Fibroblast of lung (primary cell): ENCODE data around the gene GRIK4.

Source experiments
- CTCF ChIP-seq, 2 donors: IDR thresholded peaks in 1 of 2; conservative IDR thresholded peaks in 1 of 2; 1 replicate in 1 of 2; 2 replicates in 1 of 2; pipeline ENCODE4 v1.5.1; 2011 to 2012; ENCODE audit warnings: low read length in 2 of 2, control low read depth in 1 of 2, inconsistent platforms in 1 of 2, low read depth in 1 of 2, mild to moderate bottlenecking in 1 of 2
- EZH2 ChIP-seq: IDR thresholded peaks from 2 replicates; pipeline ENCODE4 v1.5.1; 2012; ENCODE audit warnings: low read length, control low read depth, mild to moderate bottlenecking; ENCODE audit errors: missing control alignments

- no peak for TF ChIP-seq CTCF (conservative IDR thresholded peaks at IDR 0.05 in 1 of 2, IDR thresholded peaks at IDR 0.05 in 1 of 2; ENCODE audit: low read depth in 1 of 2, low read length in 2 of 2)
- no peak for TF ChIP-seq EZH2
Measured at GRCh38 chr11:120875986-120876385, 364.4 kb downstream of the GRIK4 start.
